Activated naive CD8-positive, alpha-beta T cell treated with anti-CD3 and anti-CD28 coated beads for 36 hours (primary cell): ENCODE data around the gene ANO6. TPM values are rescaled to one million over a fixed set of nuclear protein-coding genes. Genes with fewer than 3 reads are reported as not detected.
A peak's percentile ranks its signal among the peaks of the same experiment; 100 is the strongest.
"Not testable (repeated sequence)": the region's sequence is repeated elsewhere in the genome, so short reads cannot be mapped to it uniquely, and the experiment has no call there.

Experiments
- DNase-seq: peaks from one replicate; pipeline ENCODE4 v3.0.0; 2021
- H3K27ac Mint-ChIP-seq: one replicate; pipeline ENCODE4 v1.8.0; 2022; ENCODE audit warnings: mild to moderate bottlenecking, moderate library complexity, mixed read lengths
- H3K27me3 Mint-ChIP-seq: one replicate; pipeline ENCODE4 v1.8.0; 2022; ENCODE audit warnings: mild to moderate bottlenecking, mixed read lengths
- H3K36me3 Mint-ChIP-seq: one replicate; pipeline ENCODE4 v1.8.0; 2021; ENCODE audit warnings: mild to moderate bottlenecking, mixed read lengths
- H3K4me1 Mint-ChIP-seq: one replicate; pipeline ENCODE4 v1.8.0; 2021; ENCODE audit warnings: mixed read lengths
- H3K4me3 Mint-ChIP-seq: one replicate; pipeline ENCODE4 v1.8.0; 2022; ENCODE audit warnings: mild to moderate bottlenecking, moderate library complexity, mixed read lengths
- H3K9me3 Mint-ChIP-seq: one replicate; pipeline ENCODE4 v1.8.0; 2022; ENCODE audit warnings: mixed read lengths
- total RNA-seq, 2 experiments: library from RNA; stranded (reverse); gene quantifications; one replicate each; pipeline ENCODE4 v1.2.3, GENCODE V29; 2021

ANO6 gene
- total RNA-seq, 2 experiments from 2014 or later: 12.1 to 12.6 TPM

GRCh38 chr12:45223868-45224267 lies 8.0 kb downstream of the ANO6 start:
- no peak overlapping the region for H3K27ac Mint-ChIP-seq
- H3K4me1 Mint-ChIP-seq: peaks cover 24% of the 10 kb centered on the region
- peaks cover 14% of the 10 kb centered on the region for H3K36me3 Mint-ChIP-seq
- no peaks in the 10 kb centered on the region for H3K27me3 Mint-ChIP-seq
- H3K4me3 Mint-ChIP-seq: no peak overlapping the region
- no peak for DNase-seq
- H3K9me3 Mint-ChIP-seq: no peaks in the 10 kb centered on the region

- Mint-ChIP-seq H3K9me3 (no peaks in the 10 kb centered on the region), H3K4me1 (peaks cover 24% of the 10 kb centered on the region), H3K27me3 (no peaks in the 10 kb centered on the region), H3K36me3 (peaks cover 14% of the 10 kb centered on the region), H3K27ac (no peak overlapping the region), H3K4me3 (no peak overlapping the region)
- no peak for DNase-seq
These were observed 8.4 kb downstream of the ANO6 start for GRCh38 chr12:45224311-45224710.

GRCh38 chr12:45226021-45226420 lies 10.1 kb downstream of the ANO6 start:
- Mint-ChIP-seq H3K36me3 (peaks cover 18% of the 10 kb centered on the region), H3K4me1 (peaks cover 13% of the 10 kb centered on the region), H3K27ac (no peak overlapping the region), H3K4me3 (no peak overlapping the region), H3K27me3 (no peaks in the 10 kb centered on the region), H3K9me3 (no peaks in the 10 kb centered on the region)
- DNase-seq: no peak

- no peak overlapping the region for H3K4me3 Mint-ChIP-seq
- H3K27ac Mint-ChIP-seq: no peak overlapping the region
- peaks cover 23% of the 10 kb centered on the region for H3K4me1 Mint-ChIP-seq
- peaks cover 14% of the 10 kb centered on the region for H3K36me3 Mint-ChIP-seq
- no peak for DNase-seq
- no peaks in the 10 kb centered on the region for H3K9me3 Mint-ChIP-seq
- H3K27me3 Mint-ChIP-seq: no peaks in the 10 kb centered on the region
These were observed 11.6 kb downstream of the ANO6 start for GRCh38 chr12:45227316-45228067.

- Mint-ChIP-seq H3K36me3 (peaks cover 23% of the 10 kb centered on the region), H3K27me3 (no peaks in the 10 kb centered on the region), H3K4me1 (peaks cover 48% of the 10 kb centered on the region), H3K4me3 (no peak overlapping the region), H3K9me3 (peaks cover 3% of the 10 kb centered on the region), H3K27ac (no peak overlapping the region)
- no peak for DNase-seq
These were observed 15.7 kb downstream of the ANO6 start for GRCh38 chr12:45231515-45232145.

- Mint-ChIP-seq H3K4me1 (peaks cover 48% of the 10 kb centered on the region), H3K9me3 (peaks cover 5% of the 10 kb centered on the region), H3K27ac (peak overlapping the region; percentile 42), H3K27me3 (no peaks in the 10 kb centered on the region), H3K4me3 (no peak overlapping the region), H3K36me3 (peaks cover 29% of the 10 kb centered on the region)
- DNase-seq: no peak
These were observed 16.4 kb downstream of the ANO6 start for GRCh38 chr12:45232146-45232755.

- Mint-ChIP-seq H3K4me3 (no peak overlapping the region), H3K9me3 (peaks cover 6% of the 10 kb centered on the region), H3K27ac (peak overlapping the region; percentile 42), H3K36me3 (peaks cover 29% of the 10 kb centered on the region), H3K27me3 (no peaks in the 10 kb centered on the region), H3K4me1 (peaks cover 46% of the 10 kb centered on the region)
- DNase-seq: peak; percentile 14
These were observed 17.0 kb downstream of the ANO6 start for GRCh38 chr12:45232756-45233372.

- Mint-ChIP-seq H3K4me1 (peaks cover 45% of the 10 kb centered on the region), H3K9me3 (peaks cover 6% of the 10 kb centered on the region), H3K36me3 (peaks cover 30% of the 10 kb centered on the region), H3K4me3 (peak overlapping the region; percentile 24), H3K27ac (peak overlapping the region; percentile 75), H3K27me3 (no peaks in the 10 kb centered on the region)
- DNase-seq: no peak
These were observed 18.4 kb downstream of the ANO6 start for GRCh38 chr12:45234139-45234865.

- Mint-ChIP-seq H3K9me3 (peaks cover 6% of the 10 kb centered on the region), H3K27ac (peak overlapping the region; percentile 75), H3K4me1 (peaks cover 46% of the 10 kb centered on the region), H3K4me3 (no peak overlapping the region), H3K36me3 (peaks cover 27% of the 10 kb centered on the region), H3K27me3 (no peaks in the 10 kb centered on the region)
- DNase-seq: no peak
These were observed 19.5 kb downstream of the ANO6 start for GRCh38 chr12:45235087-45236025.

- not testable (repeated sequence) for H3K4me3 Mint-ChIP-seq, H3K27ac Mint-ChIP-seq, H3K27me3 Mint-ChIP-seq, DNase-seq
- Mint-ChIP-seq H3K9me3 (peaks cover 10% of the 10 kb centered on the region), H3K36me3 (peaks cover 33% of the 10 kb centered on the region), H3K4me1 (peaks cover 48% of the 10 kb centered on the region)
These were observed 20.5 kb downstream of the ANO6 start for GRCh38 chr12:45236383-45236782.

GRCh38 chr12:45242180-45242579 lies 26.3 kb downstream of the ANO6 start:
- Mint-ChIP-seq H3K27me3 (no peaks in the 10 kb centered on the region), H3K9me3 (peaks cover 5% of the 10 kb centered on the region), H3K4me1 (peaks cover 8% of the 10 kb centered on the region), H3K36me3 (peaks cover 29% of the 10 kb centered on the region), H3K4me3 (no peak overlapping the region), H3K27ac (no peak overlapping the region)
- no peak for DNase-seq

- Mint-ChIP-seq H3K27me3 (no peaks in the 10 kb centered on the region), H3K36me3 (peaks cover 25% of the 10 kb centered on the region), H3K27ac (no peak overlapping the region), H3K9me3 (peaks cover 5% of the 10 kb centered on the region), H3K4me3 (no peak overlapping the region), H3K4me1 (peaks cover 8% of the 10 kb centered on the region)
- no peak for DNase-seq
These were observed 28.1 kb downstream of the ANO6 start for GRCh38 chr12:45243963-45244362.

- H3K4me3 Mint-ChIP-seq: no peak overlapping the region
- no peaks in the 10 kb centered on the region for H3K27me3 Mint-ChIP-seq
- peaks cover 24% of the 10 kb centered on the region for H3K36me3 Mint-ChIP-seq
- peaks cover 8% of the 10 kb centered on the region for H3K4me1 Mint-ChIP-seq
- H3K27ac Mint-ChIP-seq: no peak overlapping the region
- H3K9me3 Mint-ChIP-seq: peaks cover 5% of the 10 kb centered on the region
- no peak for DNase-seq
These were observed 28.9 kb downstream of the ANO6 start for GRCh38 chr12:45244561-45245343.
